Measurements from ENCODE around the gene PRKAG1. TPM values are rescaled to one million over a fixed set of nuclear protein-coding genes. Genes with fewer than 3 reads are reported as not detected.

Gene PRKAG1
- total RNA-seq, 2 donors from 2014 or later, result 25.4 to 26.4 TPM

DNA sequence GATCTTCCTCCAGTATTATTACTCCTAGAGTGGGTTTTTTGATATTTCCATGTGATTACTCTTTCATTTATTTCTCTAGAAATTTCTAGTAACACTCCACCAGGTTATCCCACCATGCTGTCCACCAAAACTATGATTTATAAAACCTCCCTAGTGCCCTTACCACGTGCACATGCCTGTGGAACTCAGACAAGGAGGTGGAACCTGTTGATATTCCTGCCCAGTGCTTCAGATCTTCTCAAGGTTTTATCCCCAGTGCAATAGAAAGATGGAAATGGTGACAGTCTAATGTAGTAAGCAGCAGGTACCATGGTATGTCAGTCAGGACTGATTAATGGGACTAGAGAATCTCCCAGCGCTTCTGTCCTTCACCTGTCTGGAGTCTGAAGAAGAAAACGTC is 57.7 kb downstream of the PRKAG1 start:
- no peak for TF ChIP-seq CTCF (IDR thresholded peaks at IDR 0.05)
- TF ChIP-seq POLR2A (IDR thresholded peaks at IDR 0.05), result no peak
- peaks cover 12% of the 10 kb centered on the region for H3K4me1 ChIP-seq
- intact Hi-C loops (cut with DNase I), result no loop called here
- no peak overlapping the region for H3K4me3 ChIP-seq
- H3K9me3 ChIP-seq, result no peaks in the 10 kb centered on the region
- 51 to 63% methylated on average over 3 of the region's 3 CpGs for WGBS, 2 donors
- no peaks in the 10 kb centered on the region for H3K27me3 ChIP-seq
- no peaks in the 10 kb centered on the region for H3K36me3 ChIP-seq (replicated peaks in 1 of 2; ENCODE audit: insufficient read depth in 1 of 2, low read depth in 2 of 2)
- ATAC-seq, result no peak
- no peak overlapping the region for H3K27ac ChIP-seq
- DNase-seq, result no peak

GRCh38 chr12:48958049-48958388 is 60.6 kb downstream of the PRKAG1 start:
- H3K27ac ChIP-seq, result no peak overlapping the region

DNA sequence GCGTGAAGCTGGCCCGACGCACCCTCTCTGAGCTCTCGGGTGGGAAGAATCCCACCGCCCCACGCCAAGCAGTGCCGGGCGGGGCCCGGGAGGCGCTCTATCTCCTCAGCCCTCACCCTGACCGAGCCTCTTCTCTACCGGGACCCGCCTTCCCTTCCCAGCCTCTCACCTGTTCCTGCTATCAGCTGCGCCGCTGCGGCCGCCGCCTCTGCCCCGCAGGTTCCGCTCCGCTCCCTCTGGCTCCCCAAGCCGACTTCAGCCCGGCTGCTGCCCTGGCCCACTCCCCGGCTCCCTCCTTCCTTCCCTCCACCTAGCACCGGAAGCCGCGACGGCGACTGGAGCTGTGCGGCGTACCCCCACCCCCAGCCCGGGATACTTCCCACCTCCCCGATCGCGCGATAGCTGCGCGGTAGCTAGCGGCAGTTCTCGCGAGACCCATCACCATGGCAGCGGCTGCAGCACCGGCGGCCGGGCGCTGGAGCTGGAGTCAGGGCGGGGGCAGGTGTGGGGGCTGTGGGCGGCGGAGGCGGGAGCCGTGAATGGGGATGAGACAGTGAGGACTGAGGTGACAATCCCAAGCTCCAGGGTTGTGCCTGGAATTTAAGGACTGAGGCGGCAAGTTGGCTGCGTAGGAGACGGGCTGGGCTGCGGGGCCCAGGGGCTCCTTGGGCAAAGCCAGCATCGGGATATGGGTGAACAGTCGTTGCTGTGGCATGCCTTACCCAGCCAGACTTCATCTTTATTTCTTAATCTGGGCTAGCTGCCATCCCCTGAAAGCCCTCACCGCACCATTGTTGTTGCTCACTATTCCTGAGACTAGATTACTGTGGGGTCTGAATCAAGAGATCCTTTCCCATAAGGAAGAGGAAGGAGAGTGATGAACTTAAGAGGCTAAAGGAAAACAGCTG is 61.2 kb downstream of the PRKAG1 start, which contains the start of gene ARF3:
TSS of gene ARF3 (minus strand) at position 347 of the 908 bp plus-strand sequence. CDS start 16,392 bp downstream, outside the sequence.
- H3K27ac ChIP-seq, result peak within 1 kb of the TSS; percentile 42 to 85 (median 56)
- peaks cover 17% of the 10 kb centered on the region for H3K4me1 ChIP-seq
- WGBS, 2 donors, result 0 to 1% methylated on average over 25 to 57 of the region's 58 CpGs
- peak; percentile 95 to 97 (median 96) for DNase-seq
- peak; percentile 96 for ATAC-seq
- H3K36me3 ChIP-seq (replicated peaks in 1 of 2; ENCODE audit: insufficient read depth in 1 of 2, low read depth in 2 of 2), result no peaks in the 10 kb centered on the region
- H3K9me3 ChIP-seq, result no peaks in the 10 kb centered on the region
- TF ChIP-seq POLR2A (IDR thresholded peaks at IDR 0.05) (peak; percentile 51 to 90 (median 86)), CTCF (IDR thresholded peaks at IDR 0.05) (no peak)
- intact Hi-C loops (cut with DNase I), result no loop called here
- H3K27me3 ChIP-seq, result no peaks in the 10 kb centered on the region
- H3K4me3 ChIP-seq, result peak within 1 kb of the TSS; percentile 95 to 98

More at GRCh38 chr12:48958049-48958388, 60.6 kb downstream of the PRKAG1 start:
- no peaks in the 10 kb centered on the region for H3K27me3 ChIP-seq
- no peak for ATAC-seq
- no peak overlapping the region for H3K4me3 ChIP-seq
- intact Hi-C loops (cut with DNase I), result no loop called here
- no peaks in the 10 kb centered on the region for H3K36me3 ChIP-seq (replicated peaks in 1 of 2; ENCODE audit: insufficient read depth in 1 of 2, low read depth in 2 of 2)
- no peaks in the 10 kb centered on the region for H3K9me3 ChIP-seq
- TF ChIP-seq CTCF (IDR thresholded peaks at IDR 0.05) (no peak), POLR2A (IDR thresholded peaks at IDR 0.05) (no peak)
- WGBS, 2 donors, result 14 to 29% methylated on average over 3 of the region's 3 CpGs
- H3K4me1 ChIP-seq, result peaks cover 17% of the 10 kb centered on the region
- no peak for DNase-seq

DNA sequence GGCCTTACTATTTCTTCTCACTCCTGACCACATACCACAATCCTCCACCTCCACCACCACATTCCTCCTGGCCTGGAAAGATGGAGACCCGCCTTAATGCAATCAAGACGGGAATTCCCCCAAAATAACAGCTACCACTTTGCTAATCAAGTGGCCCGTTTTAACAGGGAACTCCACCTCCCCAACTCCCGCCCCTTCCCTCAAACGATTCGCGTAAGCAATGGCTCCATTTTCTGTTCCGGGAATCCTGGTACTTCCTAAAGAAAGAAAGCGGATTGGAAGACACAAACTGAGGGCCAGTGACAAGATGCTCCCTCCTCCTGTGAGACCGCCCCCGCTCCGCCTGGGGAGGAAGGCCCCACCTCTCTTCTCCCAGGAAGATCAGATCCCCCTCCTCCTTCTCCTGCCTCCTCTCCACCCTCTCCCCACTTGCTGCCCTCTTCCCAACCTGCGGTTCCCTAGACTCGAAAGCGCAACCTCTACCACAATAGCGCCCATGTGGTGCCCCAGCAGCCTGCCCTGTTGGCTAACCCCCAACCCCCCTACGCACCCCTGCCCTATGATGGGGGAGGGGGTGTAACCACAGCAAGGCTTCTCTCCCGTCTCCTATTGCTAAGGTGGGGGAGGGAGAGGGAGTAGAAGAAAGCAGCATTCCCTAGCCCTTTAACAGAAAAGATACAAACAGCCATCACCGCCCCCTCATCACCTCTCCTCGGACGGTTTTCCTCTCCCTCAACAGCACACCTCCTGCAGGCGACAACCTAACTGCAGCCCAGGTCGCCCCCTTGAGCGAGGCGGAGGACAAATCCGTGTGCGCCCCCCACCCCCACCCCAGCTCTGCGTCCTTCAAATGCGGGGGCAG is 62.1 kb downstream of the PRKAG1 start:
- H3K4me1 ChIP-seq, result peaks cover 17% of the 10 kb centered on the region
- WGBS, 2 donors, result 0 to 3% methylated on average over 28 to 29 of the region's 29 CpGs
- no peaks in the 10 kb centered on the region for H3K27me3 ChIP-seq
- H3K4me3 ChIP-seq, result peak overlapping the region; percentile 95 to 98
- intact Hi-C loops (cut with DNase I), result no loop called here
- no peaks in the 10 kb centered on the region for H3K36me3 ChIP-seq (replicated peaks in 1 of 2; ENCODE audit: insufficient read depth in 1 of 2, low read depth in 2 of 2)
- peak overlapping the region; percentile 42 to 85 (median 56) for H3K27ac ChIP-seq
- DNase-seq (peak; percentile 60 to 82 (median 60)), ATAC-seq (peak; percentile 67)
- TF ChIP-seq CTCF (IDR thresholded peaks at IDR 0.05) (no peak), POLR2A (IDR thresholded peaks at IDR 0.05) (no peak)
- H3K9me3 ChIP-seq, result no peaks in the 10 kb centered on the region

Measured in body of pancreas (tissue), 4 donors.